Stimulated activated CD8-positive, alpha-beta memory T cell treated with anti-CD3 and anti-CD28 coated beads, Interleukin-4, amount 100 ng/mL, for 4 hours (primary cell): ENCODE measurements around the gene TCF3.
"Not testable (repeated sequence)": the region's sequence is repeated elsewhere in the genome, so short reads cannot be mapped to it uniquely, and the experiment has no call there.

Experiments
- DNase-seq, 2 donors: peaks; one replicate each; pipeline ENCODE4 v3.0.0-alpha.2; 2020; ENCODE audit warnings: low read depth in 2 of 2, low spot score in 1 of 2

Gene TCF3

GRCh38 chr19:1651568-1652291 is 685 bp downstream of the TCF3 start:
- peak in 1 of 2 donors; percentile 26 for DNase-seq

GRCh38 chr19:1650650-1651567 is 1.5 kb downstream of the TCF3 start:
- DNase-seq = peak in 1 of 2 donors; percentile 60

- DNase-seq = no peak
Measured at GRCh38 chr19:1649706-1650649, 2.4 kb downstream of the TCF3 start.

GRCh38 chr19:1648920-1649541 is 3.4 kb downstream of the TCF3 start:
- no peak for DNase-seq

GRCh38 chr19:1648459-1648849 is 4.0 kb downstream of the TCF3 start:
- no peak for DNase-seq

GRCh38 chr19:1647501-1648458 is 4.6 kb downstream of the TCF3 start:
- DNase-seq = no peak

GRCh38 chr19:1646659-1647453 is 5.6 kb downstream of the TCF3 start:
- no peak for DNase-seq

- no peak for DNase-seq
Measured at GRCh38 chr19:1646149-1646548, 6.3 kb downstream of the TCF3 start.

GRCh38 chr19:1645299-1645698 is 7.1 kb downstream of the TCF3 start:
- no peak for DNase-seq

- DNase-seq = no peak
Measured at GRCh38 chr19:1644070-1644469, 8.3 kb downstream of the TCF3 start.

GRCh38 chr19:1640893-1641448 is 11.4 kb downstream of the TCF3 start:
- DNase-seq = not testable (repeated sequence)

GRCh38 chr19:1636325-1637236 is 15.8 kb downstream of the TCF3 start:
- DNase-seq = no peak

GRCh38 chr19:1634938-1635243 is 17.5 kb downstream of the TCF3 start:
- no peak for DNase-seq

GRCh38 chr19:1634242-1634937 is 18.0 kb downstream of the TCF3 start:
- no peak for DNase-seq

GRCh38 chr19:1633269-1633826 is 19.1 kb downstream of the TCF3 start:
- no peak for DNase-seq

GRCh38 chr19:1632462-1633268 is 19.8 kb downstream of the TCF3 start:
- no peak for DNase-seq
